Fibroblast of mammary gland (primary cell): Measurements from ENCODE around the gene CCDC187.

Source experiments
- DNase-seq: peaks from one replicate; pipeline ENCODE4 v3.0.0-alpha.2; 2010; ENCODE audit warnings: low read depth
- H3K4me3 ChIP-seq: 2 replicates; pipeline ENCODE4 v1.5.1; 2011; ENCODE audit warnings: low read depth, mild to moderate bottlenecking, low read length, moderate library complexity; ENCODE audit not compliant: control insufficient read depth
- CTCF ChIP-seq: conservative IDR thresholded peaks from 2 replicates; pipeline ENCODE4 v1.5.1; 2011; ENCODE audit warnings: low read depth, low read length, inconsistent platforms; ENCODE audit not compliant: control insufficient read depth, insufficient read depth

The CCDC187 gene

DNA sequence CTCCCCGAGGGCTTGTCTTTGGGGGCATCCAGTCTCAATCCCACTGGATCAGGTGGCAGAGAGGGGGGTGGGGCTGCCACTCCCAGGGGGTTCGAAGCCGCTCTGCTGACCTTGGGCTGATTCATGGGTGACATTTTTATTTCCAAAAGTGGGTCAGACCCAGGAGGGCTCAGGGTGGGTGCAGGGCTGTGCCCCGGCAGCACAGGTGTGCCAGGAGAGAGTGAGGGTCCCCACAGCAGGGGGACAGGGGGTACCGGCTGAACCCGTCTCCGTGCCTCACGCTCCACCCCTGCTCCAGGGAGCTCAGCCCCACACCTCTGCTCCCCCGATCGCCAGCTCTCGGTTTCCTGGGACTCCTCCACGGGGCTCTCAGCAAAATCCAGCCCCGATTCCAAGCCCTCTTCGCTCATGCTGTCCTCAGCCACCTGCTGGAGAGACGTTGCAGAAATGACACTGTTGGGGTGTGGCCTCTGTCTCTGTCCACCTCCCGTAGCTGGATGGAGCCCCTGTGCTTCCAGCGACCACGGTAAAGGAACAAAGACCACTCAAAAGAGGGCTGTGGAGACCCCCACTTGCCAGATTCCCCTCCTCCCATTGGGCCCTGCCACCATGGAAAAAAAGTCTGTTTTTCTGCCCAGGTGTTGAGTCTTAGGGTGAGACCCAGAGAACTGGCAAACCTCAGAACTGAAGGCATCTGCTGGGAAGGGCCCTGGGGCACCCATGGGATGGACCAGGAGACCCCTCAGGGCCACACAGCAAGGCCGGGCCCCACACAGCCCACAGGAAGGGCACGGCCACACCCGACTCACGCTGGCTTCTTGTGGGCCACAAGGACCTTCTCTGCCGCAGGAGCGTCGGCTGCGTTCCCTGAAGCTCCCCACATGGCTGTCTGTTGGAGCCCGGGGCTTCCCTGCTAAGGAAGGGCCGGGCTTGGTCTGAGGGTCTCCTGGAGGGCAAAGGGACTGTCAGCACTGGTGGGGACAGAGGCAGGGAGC lies 47.7 kb downstream of the CCDC187 start:
- H3K4me3 ChIP-seq: no peak overlapping the region
- TF ChIP-seq CTCF: no peak
- no peak for DNase-seq

- H3K4me3 ChIP-seq: no peak overlapping the region
- no peak for TF ChIP-seq CTCF
- peak; percentile 79 for DNase-seq
These were observed 48.7 kb downstream of the CCDC187 start for GRCh38 chr9:136255166-136255538.

- peak; percentile 38 for DNase-seq
- H3K4me3 ChIP-seq: no peak overlapping the region
- TF ChIP-seq CTCF: no peak
These were observed 49.3 kb downstream of the CCDC187 start for GRCh38 chr9:136254381-136255165.

- H3K4me3 ChIP-seq: no peak overlapping the region
- DNase-seq: no peak
- no peak for TF ChIP-seq CTCF
These were observed 50.4 kb downstream of the CCDC187 start for GRCh38 chr9:136253246-136254130.

- DNase-seq: no peak
- no peak overlapping the region for H3K4me3 ChIP-seq
- no peak for TF ChIP-seq CTCF
These were observed 51.0 kb downstream of the CCDC187 start for GRCh38 chr9:136252846-136253245.

GRCh38 chr9:136252281-136252680 lies 51.6 kb downstream of the CCDC187 start:
- TF ChIP-seq CTCF: no peak
- no peak for DNase-seq

More at GRCh38 chr9:136252281-136252680, 51.6 kb downstream of the CCDC187 start:
- H3K4me3 ChIP-seq: no peak overlapping the region
